SK-N-SH (cell line): Measurements from ENCODE around the gene RFK. TPM values are rescaled to one million over a fixed set of nuclear protein-coding genes. Genes with fewer than 3 reads are reported as not detected.

ENCODE experiments used
- CTCF ChIA-PET: fragments of 300-600, 350-600 bp; formaldehyde crosslinking; extraction: SDS; loops from one replicate; lab custom pipeline; 2021; lab: Yijun Ruan, JAX
- POLR2A ChIA-PET: fragments of 350-600 bp; sonication (Branson Sonifier 250); formaldehyde crosslinking; extraction: SDS; loops from one replicate; lab custom pipeline; 2020; ENCODE audit warnings: antibody characterized with exemption, inconsistent platforms; lab: Yijun Ruan, JAX
- DNase-seq: peaks from one replicate; pipeline ENCODE4 v3.0.0; 2012
- H2AFZ ChIP-seq: fragments of 200-600 bp; sonication (generic); 2 replicates; pipeline ENCODE4 v1.8.1; 2016; ENCODE audit warnings: antibody characterized with exemption, mild to moderate bottlenecking, low read depth
- H3F3A ChIP-seq: fragments of 200-600 bp; sonication (generic); replicated peaks from 2 replicates; pipeline ENCODE3; 2016; ENCODE audit warnings: antibody characterized with exemption, mild to moderate bottlenecking; ENCODE audit not compliant: insufficient read depth
- H3K27ac ChIP-seq, 2 experiments: fragments of 200-500 bp in 1 of 2; fragments of 200-600 bp in 1 of 2; sonication (Bioruptor generic) in 1 of 2; sonication (generic), shearing (Covaris generic) in 1 of 2; 2 replicates each; pipeline versions ENCODE4 v1.5.1 to v1.6.1; 2014 to 2016; ENCODE audit warnings: low read depth in 2 of 2, inconsistent platforms in 1 of 2, low read length in 1 of 2, mild to moderate bottlenecking in 1 of 2, mixed read lengths in 1 of 2
- H3K27me3 ChIP-seq: fragments of 200-600 bp; sonication (generic), shearing (Covaris generic); 2 replicates; pipeline ENCODE4 v1.6.1; 2016; ENCODE audit warnings: mixed run types; ENCODE audit not compliant: insufficient read depth
- H3K36me3 ChIP-seq, 2 experiments: fragments of 200-500 bp in 1 of 2; fragments of 200-600 bp in 1 of 2; sonication (Bioruptor generic) in 1 of 2; sonication (generic) in 1 of 2; replicated peaks in 1 of 2; 2 replicates each; pipeline versions ENCODE3 to v1.5.1; 2014 to 2016; ENCODE audit warnings: low read length in 1 of 2, mild to moderate bottlenecking in 1 of 2; ENCODE audit not compliant: insufficient read depth in 2 of 2, control insufficient read depth in 1 of 2
- H3K4me1 ChIP-seq, 2 experiments: fragments of 200-500 bp in 1 of 2; fragments of 200-600 bp in 1 of 2; sonication (Bioruptor generic) in 1 of 2; sonication (generic), shearing (Covaris generic) in 1 of 2; 2 replicates each; pipeline versions ENCODE4 v1.5.1 to v1.6.1; 2014 to 2016; ENCODE audit warnings: low read depth in 1 of 2, low read length in 1 of 2, mixed run types in 1 of 2; ENCODE audit not compliant: insufficient read depth in 2 of 2, control insufficient read depth in 1 of 2
- H3K4me2 ChIP-seq: fragments of 200-600 bp; sonication (generic), shearing (Covaris generic); 2 replicates; pipeline ENCODE4 v1.6.1; 2017; ENCODE audit warnings: mixed run types
- H3K4me3 ChIP-seq, 2 experiments: fragments of 200-500 bp in 1 of 2; fragments of 200-600 bp in 1 of 2; sonication (Bioruptor generic) in 1 of 2; sonication (generic), shearing (Covaris generic) in 1 of 2; 2 replicates each; pipeline versions ENCODE4 v1.5.1 to v1.8.1; 2014 to 2016; ENCODE audit warnings: low read depth in 2 of 2, inconsistent platforms in 1 of 2, low read length in 1 of 2, mild to moderate bottlenecking in 1 of 2, mixed read lengths in 1 of 2, moderate library complexity in 1 of 2
- H3K79me2 ChIP-seq: fragments of 200-600 bp; sonication (generic); 2 replicates; pipeline ENCODE4 v1.8.1; 2017; ENCODE audit warnings: mild to moderate bottlenecking; ENCODE audit not compliant: insufficient read depth
- H3K9ac ChIP-seq: fragments of 200-600 bp; sonication (generic); 2 replicates; pipeline ENCODE4 v1.6.1; 2017; ENCODE audit warnings: mixed run types
- H3K9me2 ChIP-seq: fragments of 200-600 bp; sonication (generic); 2 replicates; pipeline ENCODE4 v1.6.1; 2017; ENCODE audit warnings: mixed run types
- H3K9me3 ChIP-seq: fragments of 200-600 bp; sonication (generic); 2 replicates; pipeline ENCODE4 v1.6.1; 2017; ENCODE audit warnings: mixed run types, mild to moderate bottlenecking, moderate library complexity
- H4K20me1 ChIP-seq: fragments of 200-600 bp; sonication (generic); 2 replicates; pipeline ENCODE4 v1.6.1; 2017; ENCODE audit warnings: mild to moderate bottlenecking, mixed run types; ENCODE audit not compliant: insufficient read depth
- CHD2 ChIP-seq: fragments of 150-350 bp; IDR thresholded peaks from 2 replicates; pipeline ENCODE4 v1.6.1; 2018; ENCODE audit warnings: low read length; ENCODE audit not compliant: partially characterized antibody
- CTCF ChIP-seq: fragments of 200-600 bp; sonication (generic); IDR thresholded peaks from 2 replicates; pipeline ENCODE4 v1.6.1; 2017; ENCODE audit warnings: antibody characterized with exemption, mild to moderate bottlenecking, moderate library complexity
- MEF2A ChIP-seq: IDR thresholded peaks from 2 replicates; pipeline ENCODE4 v1.4.0; 2012; ENCODE audit warnings: low read depth, borderline replicate concordance
- NFIC ChIP-seq: IDR thresholded peaks from 2 replicates; pipeline ENCODE4 v1.4.0; 2012; ENCODE audit warnings: borderline replicate concordance
- RCOR1 ChIP-seq: fragments of 150-350 bp; IDR thresholded peaks from 2 replicates; pipeline ENCODE4 v1.6.1; 2017; ENCODE audit warnings: antibody characterized with exemption, low read length
- REST ChIP-seq: IDR thresholded peaks from 2 replicates; pipeline ENCODE4 v1.6.1; 2012; ENCODE audit warnings: mild to moderate bottlenecking, low read depth, low read length, moderate library complexity
- RFX5 ChIP-seq: IDR thresholded peaks from 2 replicates; pipeline ENCODE4 v1.6.1; 2012; ENCODE audit warnings: mild to moderate bottlenecking, improper control_type of control experiment, low read length
- SIN3A ChIP-seq: IDR thresholded peaks from 2 replicates; pipeline ENCODE4 v1.6.1; 2012; ENCODE audit warnings: low read depth, mild to moderate bottlenecking, low read length, moderate library complexity, borderline replicate concordance
- USF1 ChIP-seq: IDR thresholded peaks from 2 replicates; pipeline ENCODE4 v1.4.0; 2012; ENCODE audit warnings: low read depth, borderline replicate concordance
- USF2 ChIP-seq: fragments of 150-350 bp; IDR thresholded peaks from 2 replicates; pipeline ENCODE4 v1.6.1; 2017; ENCODE audit warnings: antibody characterized with exemption, low read length, low read depth, borderline replicate concordance
- polyA plus RNA-seq, 3 experiments: library from polyadenylated mRNA; depleted of rRNA; stranded (reverse); fragments of >200 nt; gene quantifications; 2 replicates each; pipeline ENCODE4 v1.2.3, GENCODE V29; 2012
- TF ChIP-seq, protein P1 (sequence below): fragments of 150-350 bp; IDR thresholded peaks from 2 replicates; pipeline ENCODE4 v1.6.1; 2016; ENCODE audit warnings: mild to moderate bottlenecking, low read depth, low read length
- TF ChIP-seq, protein P2 (sequence below): IDR thresholded peaks from 2 replicates; pipeline ENCODE4; 2012

The RFK gene
- polyA plus RNA-seq, 1 of the 3 experiments (the other 2 are of a cell fraction): 7.2 TPM

GRCh38 chr9:76405868-76406267, 11.6 kb upstream of the RFK start:
- Histone ChIP-seq H3K27me3 (no peaks in the 10 kb centered on the region; the same call in 1 of the 2 replicates), H3K9ac (no peak overlapping the region)
- CTCF ChIA-PET: interaction anchor here (0.6 to 4.2 kb wide), 3 partner anchors 11 to 719 kb away, joined by 3 to 20 read pairs (median 7); partner anchors contain the start of gene RFK

More at GRCh38 chr9:76405868-76406267, 11.6 kb upstream of the RFK start:
- H3K79me2 ChIP-seq: no peaks in the 10 kb centered on the region
- no peak overlapping the region for H2AFZ ChIP-seq
- no peaks in the 10 kb centered on the region for H3K36me3 ChIP-seq
- DNase-seq: no peak
- H3K27ac ChIP-seq: no peak overlapping the region
- H3F3A ChIP-seq: peaks cover 4% of the 10 kb centered on the region
- H3K4me1 ChIP-seq: peaks cover 0 to 4% of the 10 kb centered on the region in 2 experiments; a peak in 1 of 4 replicates
- no peaks in the 10 kb centered on the region for H3K9me3 ChIP-seq
- no peak overlapping the region for H3K4me2 ChIP-seq
- no peak overlapping the region for H3K4me3 ChIP-seq
- TF ChIP-seq REST (no peak), USF1 (no peak), CTCF (no peak), RFX5 (no peak), SIN3A (no peak), MEF2A (no peak), USF2 (no peak), RCOR1 (no peak), CHD2 (no peak), NFIC (no peak)
- TF ChIP-seq, protein P1, sequence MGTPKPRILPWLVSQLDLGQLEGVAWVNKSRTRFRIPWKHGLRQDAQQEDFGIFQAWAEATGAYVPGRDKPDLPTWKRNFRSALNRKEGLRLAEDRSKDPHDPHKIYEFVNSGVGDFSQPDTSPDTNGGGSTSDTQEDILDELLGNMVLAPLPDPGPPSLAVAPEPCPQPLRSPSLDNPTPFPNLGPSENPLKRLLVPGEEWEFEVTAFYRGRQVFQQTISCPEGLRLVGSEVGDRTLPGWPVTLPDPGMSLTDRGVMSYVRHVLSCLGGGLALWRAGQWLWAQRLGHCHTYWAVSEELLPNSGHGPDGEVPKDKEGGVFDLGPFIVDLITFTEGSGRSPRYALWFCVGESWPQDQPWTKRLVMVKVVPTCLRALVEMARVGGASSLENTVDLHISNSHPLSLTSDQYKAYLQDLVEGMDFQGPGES: no peak
- TF ChIP-seq, protein P2, sequence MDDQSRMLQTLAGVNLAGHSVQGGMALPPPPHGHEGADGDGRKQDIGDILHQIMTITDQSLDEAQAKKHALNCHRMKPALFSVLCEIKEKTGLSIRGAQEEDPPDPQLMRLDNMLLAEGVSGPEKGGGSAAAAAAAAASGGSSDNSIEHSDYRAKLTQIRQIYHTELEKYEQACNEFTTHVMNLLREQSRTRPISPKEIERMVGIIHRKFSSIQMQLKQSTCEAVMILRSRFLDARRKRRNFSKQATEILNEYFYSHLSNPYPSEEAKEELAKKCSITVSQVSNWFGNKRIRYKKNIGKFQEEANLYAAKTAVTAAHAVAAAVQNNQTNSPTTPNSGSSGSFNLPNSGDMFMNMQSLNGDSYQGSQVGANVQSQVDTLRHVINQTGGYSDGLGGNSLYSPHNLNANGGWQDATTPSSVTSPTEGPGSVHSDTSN: no peak
- no peaks in the 10 kb centered on the region for H3K9me2 ChIP-seq
- H4K20me1 ChIP-seq: no peaks in the 10 kb centered on the region
- POLR2A ChIA-PET: no interaction called here
